GM12891 (cell line): ENCODE results near the gene TNFRSF4.

Experiments used
- POLR2A ChIP-seq: IDR thresholded peaks from 2 replicates; pipeline ENCODE4 v1.6.1; 2011; ENCODE audit warnings: low read depth, low read length, control low read depth
- POLR2AphosphoS5 ChIP-seq: IDR thresholded peaks from 2 replicates; pipeline ENCODE4 v1.6.1; 2011; ENCODE audit warnings: low read depth, low read length, control low read depth
- TAF1 ChIP-seq: IDR thresholded peaks from 2 replicates; pipeline ENCODE4 v1.6.1; 2011; ENCODE audit warnings: low read depth, low read length, control low read depth

DNA sequence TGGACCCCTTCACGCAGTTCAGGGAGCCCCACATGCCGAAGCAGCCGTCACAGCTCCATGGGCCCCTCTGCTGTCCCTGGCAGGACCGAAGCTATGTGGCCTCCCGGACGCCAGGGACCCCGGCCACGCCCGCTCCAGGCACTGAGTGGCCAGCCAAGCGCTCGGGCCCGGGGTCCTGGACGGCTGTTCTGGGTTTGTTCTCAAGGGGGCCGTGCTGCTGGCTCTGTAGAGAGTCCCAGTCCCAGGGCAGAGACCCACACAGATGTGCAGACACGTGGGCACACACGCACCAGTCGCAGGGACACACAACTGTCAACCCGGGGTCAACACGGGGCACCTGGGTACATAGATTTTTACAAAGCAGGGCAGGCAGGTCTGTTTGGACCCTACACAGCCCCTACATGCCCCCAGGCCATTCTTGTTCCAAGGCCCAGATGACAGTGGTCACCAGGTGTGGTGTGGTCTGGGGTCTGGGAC, 24.8 kb upstream of the TNFRSF4 start:
- TF ChIP-seq POLR2A (no peak), POLR2AphosphoS5 (no peak), TAF1 (no peak)
